HK-2 (cell line): ENCODE results near the gene CSE1L.
"Not testable (repeated sequence)": the region's sequence is repeated elsewhere in the genome, so short reads cannot be mapped to it uniquely, and the experiment has no call there.

Experiments used
- DNase-seq: peaks from one replicate; pipeline ENCODE4 v3.0.0-alpha.2; 2018; ENCODE audit not compliant: unreplicated experiment

Gene CSE1L

GRCh38 chr20:49046087-49046900 is at the start of gene CSE1L:
Gene CSE1L (plus strand): TSS chr20:49046312. CDS start chr20:49058464, 12,152 bp downstream.
- DNase-seq: peak; percentile 99

GRCh38 chr20:48999890-49000870 is 45.9 kb upstream of the CSE1L start:
- DNase-seq: no peak

GRCh38 chr20:49001741-49002140 is 44.4 kb upstream of the CSE1L start:
- no peak for DNase-seq

GRCh38 chr20:49006446-49006980 is 39.6 kb upstream of the CSE1L start:
- DNase-seq: no peak

GRCh38 chr20:49009899-49010631 is 36.0 kb upstream of the CSE1L start:
- DNase-seq: no peak

- no peak for DNase-seq
These were observed 21.9 kb upstream of the CSE1L start for GRCh38 chr20:49024220-49024619.

GRCh38 chr20:49028177-49028576 is 17.9 kb upstream of the CSE1L start:
- not testable (repeated sequence) for DNase-seq

GRCh38 chr20:49028684-49029083 is 17.4 kb upstream of the CSE1L start:
- no peak for DNase-seq

- no peak for DNase-seq
These were observed 16.9 kb upstream of the CSE1L start for GRCh38 chr20:49029203-49029602.

- DNase-seq: no peak
These were observed 15.0 kb upstream of the CSE1L start for GRCh38 chr20:49030954-49031619.

GRCh38 chr20:49032455-49032854 is 13.7 kb upstream of the CSE1L start:
- no peak for DNase-seq

GRCh38 chr20:49034070-49034732 is 11.9 kb upstream of the CSE1L start:
- no peak for DNase-seq

GRCh38 chr20:49037962-49038387 is 8.1 kb upstream of the CSE1L start:
- no peak for DNase-seq

GRCh38 chr20:49039854-49040253 is 6.3 kb upstream of the CSE1L start:
- DNase-seq: no peak

GRCh38 chr20:49043000-49043399 is 3.1 kb upstream of the CSE1L start:
- no peak for DNase-seq

GRCh38 chr20:49045440-49046086 is 549 bp upstream of the CSE1L start:
- DNase-seq: no peak

GRCh38 chr20:49052334-49052733 is 6.2 kb downstream of the CSE1L start:
- no peak for DNase-seq

- DNase-seq: no peak
These were observed 8.0 kb downstream of the CSE1L start for GRCh38 chr20:49054056-49054643.

GRCh38 chr20:49063279-49063678 is 17.2 kb downstream of the CSE1L start:
- no peak for DNase-seq

- DNase-seq: no peak
These were observed 28.4 kb downstream of the CSE1L start for GRCh38 chr20:49074521-49074920.
